ENCODE measurements around the gene AP1B1. TPM values are rescaled to one million over a fixed set of nuclear protein-coding genes. Genes with fewer than 3 reads are reported as not detected.
A peak's percentile ranks its signal among the peaks of the same experiment; 100 is the strongest.

The AP1B1 gene
- total and polyA plus RNA-seq, 2 of the 8 experiments (the other 6 are each of a cell fraction or from before 2014, with no cell fraction given), result 64.2 to 86.8 TPM

DNA sequence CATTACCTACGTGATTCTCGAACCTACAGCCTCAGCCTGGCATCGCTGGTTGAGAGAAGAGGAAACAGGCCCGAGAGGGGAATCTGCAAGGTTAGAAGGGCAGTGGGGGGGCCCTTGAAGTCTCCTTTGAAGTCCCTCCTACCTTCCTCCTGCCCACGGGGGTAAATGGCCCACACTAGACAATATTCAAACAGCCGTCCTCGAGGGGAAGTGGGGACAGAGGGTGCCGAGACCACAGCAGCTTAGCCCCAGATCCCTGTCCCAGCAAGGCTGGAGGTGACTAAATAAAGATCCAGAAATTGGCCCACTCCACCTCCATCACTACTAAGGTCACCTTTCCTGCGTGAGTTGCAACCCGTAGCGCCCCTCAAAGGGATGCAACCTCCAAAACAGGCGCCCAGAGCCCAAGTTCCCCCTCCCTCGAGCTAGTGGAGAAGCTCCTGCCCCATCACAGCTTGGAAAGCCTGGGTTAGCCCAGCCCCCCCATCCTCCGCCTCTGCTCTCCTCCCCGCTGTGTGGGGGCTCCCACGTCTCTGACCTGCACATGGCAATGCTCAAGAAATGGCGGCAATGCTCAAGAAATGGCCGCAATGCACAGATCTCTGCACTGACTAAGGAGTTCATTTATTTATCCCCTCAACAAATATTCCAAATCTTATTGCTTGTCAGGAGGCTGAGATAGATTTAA is 72.1 kb downstream of the AP1B1 start:
- POLR2A ChIA-PET (ENCODE audit: partially characterized antibody), result interaction anchor here (1.0 to 2.1 kb wide), 6 partner anchors 9 to 58 kb away, joined by 3 to 13 read pairs (median 4); partner anchors contain the start of gene GAS2L1
- Histone ChIP-seq H3K9me3 (ENCODE audit: insufficient read depth in 2 of 2, low read depth in 1 of 2, low read length in 1 of 2) (peaks cover 7 to 8% of the 10 kb centered on the region in 2 experiments; a peak in 3 of 4 replicates), H4K5ac (ENCODE audit: insufficient read length, low read depth, low read length) (no peak overlapping the region), H3K79me1 (ENCODE audit: low read depth, low read length) (no peaks in the 10 kb centered on the region), H2BK20ac (ENCODE audit: low read length) (no peak overlapping the region), H4K91ac (replicated peaks; ENCODE audit: insufficient read length, low read length) (no peak overlapping the region), H3K18ac (ENCODE audit: extremely low read depth, low read length) (no peak overlapping the region), H3K36me3 (ENCODE audit: control insufficient read depth in 2 of 4, insufficient read depth in 4 of 4, low read length in 3 of 4) (peaks cover 0 to 12% (median 0%) of the 10 kb centered on the region in 4 experiments; a peak in 1 of 8 replicates), H2BK15ac (ENCODE audit: low read length) (no peak overlapping the region), H3K4ac (replicated peaks; ENCODE audit: insufficient read length, low read depth, low read length) (no peak overlapping the region), H3K23me2 (ENCODE audit: low read depth, low read length) (peaks cover 6% of the 10 kb centered on the region; the same call in 1 of the 2 replicates), H2AFZ (ENCODE audit: low read length) (no peak overlapping the region), H2BK12ac (ENCODE audit: low read depth, low read length) (no peak overlapping the region), H3K4me3 (ENCODE audit: extremely low read depth in 1 of 4, insufficient read depth in 2 of 4, low read depth in 3 of 4, low read length in 4 of 4) (peak overlapping the region in 2 of 4 experiments; percentile 1 to 56; a peak in 4 of 8 replicates), H3K4me1 (replicated peaks in 1 of 4; ENCODE audit: control insufficient read depth in 3 of 4, insufficient read depth in 4 of 4, low read length in 3 of 4) (peaks cover 0 to 10% (median 7%) of the 10 kb centered on the region in 4 experiments; a peak in 6 of 7 replicates), H3K9ac (replicated peaks in 1 of 4; ENCODE audit: extremely low read depth in 1 of 4, low read depth in 3 of 4, low read length in 3 of 4) (no peak overlapping the region), H3K27me3 (replicated peaks in 1 of 4; ENCODE audit: control insufficient read depth in 3 of 4, extremely low read depth in 1 of 4, insufficient read depth in 3 of 4, low read length in 3 of 4) (peaks cover 29 to 46% (median 43%) of the 10 kb centered on the region in 4 experiments), H4K20me1 (replicated peaks in 1 of 2; ENCODE audit: control insufficient read depth in 1 of 2, insufficient read depth in 2 of 2, low read length in 2 of 2) (peaks cover 6 to 7% of the 10 kb centered on the region in 2 experiments), H2BK5ac (ENCODE audit: low read depth, low read length) (no peak overlapping the region), H3K27ac (ENCODE audit: low read depth, low read length) (no peak overlapping the region), H2BK120ac (replicated peaks; ENCODE audit: low read depth, low read length) (no peak overlapping the region), H3K79me2 (ENCODE audit: control insufficient read depth in 1 of 2, insufficient read depth in 2 of 2, low read length in 2 of 2) (no peaks in the 10 kb centered on the region), H3K23ac (ENCODE audit: insufficient read length) (no peak overlapping the region), H3K4me2 (ENCODE audit: insufficient read depth in 1 of 2, low read depth in 2 of 2, low read length in 2 of 2) (peak overlapping the region in 1 of 2 experiments; percentile 74; a peak in 1 of 4 replicates), H3K14ac (ENCODE audit: insufficient read length) (no peak overlapping the region), H4K8ac (ENCODE audit: extremely low read depth, insufficient read depth, low read length) (no peak overlapping the region; the same call in 1 of the 2 replicates), H2AK5ac (ENCODE audit: low read depth, low read length) (no peak overlapping the region), H3K56ac (replicated peaks; ENCODE audit: insufficient read length, low read depth, low read length) (no peak overlapping the region)
- WGBS, 2 experiments (ENCODE audit: extremely low coverage in 1 of 2, insufficient coverage in 1 of 2, insufficient read length in 1 of 2, insufficient replicate concordance in 2 of 2, low coverage in 1 of 2, low lambda C conversion rate in 2 of 2, missing lambda C conversion rate in 1 of 2), result 70% methylated on average over 17 of the region's 18 CpGs; no CpG with 5 or more reads in 1 of the 2 experiments
- TF ChIP-seq BACH1 (IDR thresholded peaks at IDR 0.05; ENCODE audit: low read length), result no peak
- TF ChIP-seq, protein P1, sequence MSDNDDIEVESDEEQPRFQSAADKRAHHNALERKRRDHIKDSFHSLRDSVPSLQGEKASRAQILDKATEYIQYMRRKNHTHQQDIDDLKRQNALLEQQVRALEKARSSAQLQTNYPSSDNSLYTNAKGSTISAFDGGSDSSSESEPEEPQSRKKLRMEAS (IDR thresholded peaks at IDR 0.05), result peak; percentile 78
- TF ChIP-seq CHD1 (IDR thresholded peaks at IDR 0.05; ENCODE audit: low read depth, low read length), result no peak
- TF ChIP-seq, protein P2, sequence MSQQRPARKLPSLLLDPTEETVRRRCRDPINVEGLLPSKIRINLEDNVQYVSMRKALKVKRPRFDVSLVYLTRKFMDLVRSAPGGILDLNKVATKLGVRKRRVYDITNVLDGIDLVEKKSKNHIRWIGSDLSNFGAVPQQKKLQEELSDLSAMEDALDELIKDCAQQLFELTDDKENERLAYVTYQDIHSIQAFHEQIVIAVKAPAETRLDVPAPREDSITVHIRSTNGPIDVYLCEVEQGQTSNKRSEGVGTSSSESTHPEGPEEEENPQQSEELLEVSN (IDR thresholded peaks at IDR 0.05), result peak; percentile 95
- DNase-seq (ENCODE audit: low read depth in 1 of 2, low spot score in 2 of 2) (peak in 1 of 2 experiments; percentile 45), FAIRE-seq (no peak)
- CTCF ChIA-PET (ENCODE audit: partially characterized antibody), result interaction anchor here (0.8 to 2.7 kb wide), 6 partner anchors 10 to 112 kb away, joined by 3 to 14 read pairs (median 4); partner anchors contain the start of gene GAS2L1

Measured in H1 (cell line).